GM23338 (cell line): ENCODE data around the gene SHROOM2. TPM values are rescaled to one million over a fixed set of nuclear protein-coding genes. Genes with fewer than 3 reads are reported as not detected.

Source experiments
- ATAC-seq: fragments of 200-7000 bp; cut with Tn5 transposase; 3 replicates; pipeline ENCODE4 v1.9.1; 2020
- DNase-seq: peaks from one replicate; pipeline ENCODE4 v3.0.0-alpha.2; 2015; ENCODE audit warnings: low spot score
- H2AFZ ChIP-seq: fragments of 200-600 bp; sonication (generic); 2 replicates; pipeline ENCODE4 v1.8.0; 2016; ENCODE audit warnings: antibody characterized with exemption, mild to moderate bottlenecking, moderate library complexity
- H3F3A ChIP-seq: fragments of 200-600 bp; sonication (generic); replicated peaks from 2 replicates; pipeline ENCODE4 v1.8.0; 2017; ENCODE audit warnings: antibody characterized with exemption, mixed run types, low read depth
- H3K27ac ChIP-seq: fragments of 200-600 bp; sonication (generic); 2 replicates; pipeline ENCODE4 v1.6.1; 2016; ENCODE audit warnings: low read depth
- H3K27me3 ChIP-seq: fragments of 200-600 bp; sonication (generic); 2 replicates; pipeline ENCODE4 v1.8.0; 2016; ENCODE audit warnings: mild to moderate bottlenecking, mixed run types, moderate library complexity; ENCODE audit not compliant: insufficient read depth
- H3K36me3 ChIP-seq: fragments of 200-600 bp; sonication (generic); 2 replicates; pipeline ENCODE4 v1.8.0; 2016; ENCODE audit warnings: mild to moderate bottlenecking; ENCODE audit not compliant: insufficient read depth
- H3K4me1 ChIP-seq: fragments of 200-600 bp; sonication (generic); 2 replicates; pipeline ENCODE4 v1.8.0; 2016; ENCODE audit warnings: mild to moderate bottlenecking, moderate library complexity; ENCODE audit not compliant: insufficient read depth
- H3K4me2 ChIP-seq: fragments of 200-600 bp; sonication (generic); 2 replicates; pipeline ENCODE4 v1.7.1; 2017; ENCODE audit warnings: mixed run types
- H3K4me3 ChIP-seq: fragments of 200-600 bp; sonication (generic); 2 replicates; pipeline ENCODE4 v1.6.1; 2016; ENCODE audit warnings: mixed run types
- H3K79me2 ChIP-seq: fragments of 200-600 bp; sonication (generic); replicated peaks from 2 replicates; pipeline ENCODE4 v1.8.0; 2017; ENCODE audit warnings: mild to moderate bottlenecking; ENCODE audit not compliant: insufficient read depth
- H3K9me2 ChIP-seq: fragments of 200-600 bp; sonication (generic); 2 replicates; pipeline ENCODE4 v1.8.0; 2017; ENCODE audit not compliant: insufficient read depth
- H4K20me1 ChIP-seq: fragments of 200-600 bp; sonication (generic); replicated peaks from 2 replicates; pipeline ENCODE4 v1.8.0; 2017; ENCODE audit warnings: mild to moderate bottlenecking; ENCODE audit not compliant: insufficient read depth
- H3K27ac Mint-ChIP-seq: 2 replicates; pipeline ENCODE4 v1.8.0; 2020; ENCODE audit warnings: inconsistent platforms, mild to moderate bottlenecking, moderate library complexity, mixed read lengths
- H3K27me3 Mint-ChIP-seq: 3 replicates; pipeline ENCODE4 v1.8.0; 2022; ENCODE audit warnings: low read depth, mild to moderate bottlenecking, moderate library complexity, mixed read lengths, inconsistent platforms; ENCODE audit not compliant: insufficient read depth, poor library complexity
- H3K36me3 Mint-ChIP-seq: 3 replicates; pipeline ENCODE4 v1.8.0; 2021; ENCODE audit warnings: low read depth, mild to moderate bottlenecking, inconsistent platforms, moderate library complexity, mixed read lengths
- H3K4me1 Mint-ChIP-seq: 3 replicates; pipeline ENCODE4 v1.8.0; 2020; ENCODE audit warnings: mild to moderate bottlenecking, inconsistent platforms, mixed read lengths
- H3K4me3 Mint-ChIP-seq: 3 replicates; pipeline ENCODE4 v1.8.0; 2021; ENCODE audit warnings: moderate library complexity, mild to moderate bottlenecking, inconsistent platforms, mixed read lengths
- H3K9me3 Mint-ChIP-seq: 3 replicates; pipeline ENCODE4 v1.8.0; 2020; ENCODE audit warnings: moderate library complexity, mild to moderate bottlenecking, inconsistent platforms, mixed read lengths
- CREB1 ChIP-seq: fragments of 250-450 bp; sonication (Bioruptor Pico); IDR thresholded peaks from 2 replicates; pipeline ENCODE4 v1.5.0; 2020; ENCODE audit warnings: low read depth, mild to moderate bottlenecking, moderate library complexity
- ETS1 ChIP-seq: IDR thresholded peaks from 2 replicates; pipeline ENCODE4 v1.6.1; 2016; ENCODE audit warnings: antibody characterized with exemption
- EZH2phosphoT487 ChIP-seq: fragments of 200-600 bp; sonication (generic); IDR thresholded peaks from one replicate; pipeline ENCODE4 v1.8.1; 2018; ENCODE audit warnings: antibody characterized with exemption; ENCODE audit not compliant: unreplicated experiment
- JUNB ChIP-seq: IDR thresholded peaks from one replicate; pipeline ENCODE4 v1.6.1; 2016; ENCODE audit warnings: antibody characterized with exemption; ENCODE audit not compliant: unreplicated experiment
- NANOG ChIP-seq: IDR thresholded peaks from 2 replicates; pipeline ENCODE4 v1.6.1; 2016; ENCODE audit warnings: antibody characterized with exemption, borderline replicate concordance
- STAT1 ChIP-seq: IDR thresholded peaks from one replicate; pipeline ENCODE4 v1.6.1; 2016; ENCODE audit warnings: antibody characterized with exemption; ENCODE audit not compliant: unreplicated experiment
- ZNF331 ChIP-seq: fragments of 250-450 bp; sonication (Bioruptor Pico); IDR thresholded peaks from 2 replicates; pipeline ENCODE4 v1.5.0; 2020; ENCODE audit warnings: low read depth, mild to moderate bottlenecking, moderate library complexity
- polyA plus RNA-seq: library from polyadenylated mRNA; unstranded; fragments of >200 nt; fragmentation: Nextera tagmentation; extraction: Ambion mirVana; gene quantifications from 2 replicates; pipeline ENCODE4 v1.2.1, GENCODE V29; 2016
- total RNA-seq: library from RNA; depleted of rRNA; stranded (reverse); fragments of >200 nt; shearing (Covaris generic); gene quantifications from 2 replicates; pipeline ENCODE4 v1.2.3, GENCODE V29; 2014
- TF ChIP-seq, protein P1 (sequence below): IDR thresholded peaks from one replicate; pipeline ENCODE4 v1.6.1; 2018; ENCODE audit warnings: antibody characterized with exemption; ENCODE audit not compliant: unreplicated experiment
- TF ChIP-seq, protein P2 (sequence below): fragments of 250-450 bp; sonication (Bioruptor Pico); IDR thresholded peaks from 2 replicates; pipeline ENCODE4 v1.5.0; 2020; ENCODE audit warnings: mild to moderate bottlenecking, moderate library complexity
- TF ChIP-seq, protein P3 (sequence below), 2 experiments: fragments of 200-600 bp in 1 of 2; sonication (generic) in 1 of 2; conservative IDR thresholded peaks; 2 replicates each; pipeline versions ENCODE4 v1.5.1 to v1.6.1; 2016 to 2017; ENCODE audit warnings: antibody characterized with exemption in 2 of 2, low read depth in 2 of 2, mild to moderate bottlenecking in 2 of 2, moderate library complexity in 1 of 2

The SHROOM2 gene
- total and polyA plus RNA-seq, 2 experiments from 2014 or later, result 3.5 to 15.8 TPM

- no peaks in the 10 kb centered on the region; the same call in 2 of the 3 replicates for H3K9me3 Mint-ChIP-seq
- no peak overlapping the region for H2AFZ ChIP-seq
- 0 out of 2 replicates have a peak, but pooled peaks cover under 1% of the 10 kb centered on the region for H3K79me2 ChIP-seq
- H3K4me3 Mint-ChIP-seq, result no peak overlapping the region
- H3K27me3 ChIP-seq, result no peaks in the 10 kb centered on the region
- peaks cover 35% of the 10 kb centered on the region for H3K4me1 Mint-ChIP-seq
- no peak overlapping the region for H3K27ac Mint-ChIP-seq
- no peaks in the 10 kb centered on the region for H3K9me2 ChIP-seq
- H3K4me3 ChIP-seq, result no peak overlapping the region
- TF ChIP-seq, protein P1, sequence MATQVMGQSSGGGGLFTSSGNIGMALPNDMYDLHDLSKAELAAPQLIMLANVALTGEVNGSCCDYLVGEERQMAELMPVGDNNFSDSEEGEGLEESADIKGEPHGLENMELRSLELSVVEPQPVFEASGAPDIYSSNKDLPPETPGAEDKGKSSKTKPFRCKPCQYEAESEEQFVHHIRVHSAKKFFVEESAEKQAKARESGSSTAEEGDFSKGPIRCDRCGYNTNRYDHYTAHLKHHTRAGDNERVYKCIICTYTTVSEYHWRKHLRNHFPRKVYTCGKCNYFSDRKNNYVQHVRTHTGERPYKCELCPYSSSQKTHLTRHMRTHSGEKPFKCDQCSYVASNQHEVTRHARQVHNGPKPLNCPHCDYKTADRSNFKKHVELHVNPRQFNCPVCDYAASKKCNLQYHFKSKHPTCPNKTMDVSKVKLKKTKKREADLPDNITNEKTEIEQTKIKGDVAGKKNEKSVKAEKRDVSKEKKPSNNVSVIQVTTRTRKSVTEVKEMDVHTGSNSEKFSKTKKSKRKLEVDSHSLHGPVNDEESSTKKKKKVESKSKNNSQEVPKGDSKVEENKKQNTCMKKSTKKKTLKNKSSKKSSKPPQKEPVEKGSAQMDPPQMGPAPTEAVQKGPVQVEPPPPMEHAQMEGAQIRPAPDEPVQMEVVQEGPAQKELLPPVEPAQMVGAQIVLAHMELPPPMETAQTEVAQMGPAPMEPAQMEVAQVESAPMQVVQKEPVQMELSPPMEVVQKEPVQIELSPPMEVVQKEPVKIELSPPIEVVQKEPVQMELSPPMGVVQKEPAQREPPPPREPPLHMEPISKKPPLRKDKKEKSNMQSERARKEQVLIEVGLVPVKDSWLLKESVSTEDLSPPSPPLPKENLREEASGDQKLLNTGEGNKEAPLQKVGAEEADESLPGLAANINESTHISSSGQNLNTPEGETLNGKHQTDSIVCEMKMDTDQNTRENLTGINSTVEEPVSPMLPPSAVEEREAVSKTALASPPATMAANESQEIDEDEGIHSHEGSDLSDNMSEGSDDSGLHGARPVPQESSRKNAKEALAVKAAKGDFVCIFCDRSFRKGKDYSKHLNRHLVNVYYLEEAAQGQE, result no peak
- peaks cover 5% of the 10 kb centered on the region for H3K27me3 Mint-ChIP-seq
- no peaks in the 10 kb centered on the region for H3F3A ChIP-seq
- no peak for DNase-seq
- no peak overlapping the region for H3K4me2 ChIP-seq
- peaks cover under 1% of the 10 kb centered on the region; the same call in 1 of the 2 replicates for H3K4me1 ChIP-seq
- no peak overlapping the region for H3K27ac ChIP-seq
- ATAC-seq, result no peak
- no peaks in the 10 kb centered on the region for H4K20me1 ChIP-seq
- no peaks in the 10 kb centered on the region for H3K36me3 ChIP-seq
- H3K36me3 Mint-ChIP-seq, result peaks cover 17% of the 10 kb centered on the region
Observed at GRCh38 chrX:9921407-9921806, 135.2 kb downstream of the SHROOM2 start.

DNA sequence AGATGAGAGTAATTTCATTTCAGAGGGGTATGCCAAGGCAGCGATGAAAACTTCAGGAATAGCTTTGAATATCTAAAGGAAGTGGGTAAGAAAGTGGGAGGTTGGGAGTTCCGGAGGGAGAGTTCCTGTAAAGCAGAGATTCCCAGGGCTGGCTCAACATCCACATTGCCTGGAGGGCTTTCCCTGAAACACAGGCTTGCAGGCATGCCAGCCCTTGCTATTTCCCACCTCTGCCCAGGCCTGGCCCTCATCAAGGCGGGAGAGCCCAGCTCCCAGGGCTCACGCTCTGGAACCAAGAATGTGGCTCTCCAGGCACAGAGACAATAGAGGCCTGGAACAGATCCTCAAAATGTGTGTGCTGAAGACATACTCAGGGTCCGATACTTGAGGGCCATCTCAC is 137.1 kb downstream of the SHROOM2 start:
- no peaks in the 10 kb centered on the region; the same call in 2 of the 3 replicates for H3K9me3 Mint-ChIP-seq
- Histone ChIP-seq H3F3A (no peaks in the 10 kb centered on the region), H3K9me2 (no peaks in the 10 kb centered on the region), H3K4me1 (peaks cover 6% of the 10 kb centered on the region), H3K79me2 (0 out of 2 replicates have a peak, but pooled peaks cover 6% of the 10 kb centered on the region), H3K36me3 (no peaks in the 10 kb centered on the region), H3K4me3 (no peak overlapping the region), H2AFZ (no peak overlapping the region), H3K27me3 (no peaks in the 10 kb centered on the region), H4K20me1 (no peaks in the 10 kb centered on the region), H3K27ac (no peak overlapping the region), H3K4me2 (no peak overlapping the region)
- ATAC-seq (no peak), DNase-seq (no peak)
- H3K27ac Mint-ChIP-seq, result no peak overlapping the region
- H3K4me1 Mint-ChIP-seq, result peaks cover 42% of the 10 kb centered on the region
- TF ChIP-seq ETS1 (no peak), STAT1 (no peak), ZNF331 (no peak), JUNB (no peak), EZH2phosphoT487 (no peak), CREB1 (CRISPR knock-in tag) (no peak), NANOG (no peak)
- TF ChIP-seq, protein P2, sequence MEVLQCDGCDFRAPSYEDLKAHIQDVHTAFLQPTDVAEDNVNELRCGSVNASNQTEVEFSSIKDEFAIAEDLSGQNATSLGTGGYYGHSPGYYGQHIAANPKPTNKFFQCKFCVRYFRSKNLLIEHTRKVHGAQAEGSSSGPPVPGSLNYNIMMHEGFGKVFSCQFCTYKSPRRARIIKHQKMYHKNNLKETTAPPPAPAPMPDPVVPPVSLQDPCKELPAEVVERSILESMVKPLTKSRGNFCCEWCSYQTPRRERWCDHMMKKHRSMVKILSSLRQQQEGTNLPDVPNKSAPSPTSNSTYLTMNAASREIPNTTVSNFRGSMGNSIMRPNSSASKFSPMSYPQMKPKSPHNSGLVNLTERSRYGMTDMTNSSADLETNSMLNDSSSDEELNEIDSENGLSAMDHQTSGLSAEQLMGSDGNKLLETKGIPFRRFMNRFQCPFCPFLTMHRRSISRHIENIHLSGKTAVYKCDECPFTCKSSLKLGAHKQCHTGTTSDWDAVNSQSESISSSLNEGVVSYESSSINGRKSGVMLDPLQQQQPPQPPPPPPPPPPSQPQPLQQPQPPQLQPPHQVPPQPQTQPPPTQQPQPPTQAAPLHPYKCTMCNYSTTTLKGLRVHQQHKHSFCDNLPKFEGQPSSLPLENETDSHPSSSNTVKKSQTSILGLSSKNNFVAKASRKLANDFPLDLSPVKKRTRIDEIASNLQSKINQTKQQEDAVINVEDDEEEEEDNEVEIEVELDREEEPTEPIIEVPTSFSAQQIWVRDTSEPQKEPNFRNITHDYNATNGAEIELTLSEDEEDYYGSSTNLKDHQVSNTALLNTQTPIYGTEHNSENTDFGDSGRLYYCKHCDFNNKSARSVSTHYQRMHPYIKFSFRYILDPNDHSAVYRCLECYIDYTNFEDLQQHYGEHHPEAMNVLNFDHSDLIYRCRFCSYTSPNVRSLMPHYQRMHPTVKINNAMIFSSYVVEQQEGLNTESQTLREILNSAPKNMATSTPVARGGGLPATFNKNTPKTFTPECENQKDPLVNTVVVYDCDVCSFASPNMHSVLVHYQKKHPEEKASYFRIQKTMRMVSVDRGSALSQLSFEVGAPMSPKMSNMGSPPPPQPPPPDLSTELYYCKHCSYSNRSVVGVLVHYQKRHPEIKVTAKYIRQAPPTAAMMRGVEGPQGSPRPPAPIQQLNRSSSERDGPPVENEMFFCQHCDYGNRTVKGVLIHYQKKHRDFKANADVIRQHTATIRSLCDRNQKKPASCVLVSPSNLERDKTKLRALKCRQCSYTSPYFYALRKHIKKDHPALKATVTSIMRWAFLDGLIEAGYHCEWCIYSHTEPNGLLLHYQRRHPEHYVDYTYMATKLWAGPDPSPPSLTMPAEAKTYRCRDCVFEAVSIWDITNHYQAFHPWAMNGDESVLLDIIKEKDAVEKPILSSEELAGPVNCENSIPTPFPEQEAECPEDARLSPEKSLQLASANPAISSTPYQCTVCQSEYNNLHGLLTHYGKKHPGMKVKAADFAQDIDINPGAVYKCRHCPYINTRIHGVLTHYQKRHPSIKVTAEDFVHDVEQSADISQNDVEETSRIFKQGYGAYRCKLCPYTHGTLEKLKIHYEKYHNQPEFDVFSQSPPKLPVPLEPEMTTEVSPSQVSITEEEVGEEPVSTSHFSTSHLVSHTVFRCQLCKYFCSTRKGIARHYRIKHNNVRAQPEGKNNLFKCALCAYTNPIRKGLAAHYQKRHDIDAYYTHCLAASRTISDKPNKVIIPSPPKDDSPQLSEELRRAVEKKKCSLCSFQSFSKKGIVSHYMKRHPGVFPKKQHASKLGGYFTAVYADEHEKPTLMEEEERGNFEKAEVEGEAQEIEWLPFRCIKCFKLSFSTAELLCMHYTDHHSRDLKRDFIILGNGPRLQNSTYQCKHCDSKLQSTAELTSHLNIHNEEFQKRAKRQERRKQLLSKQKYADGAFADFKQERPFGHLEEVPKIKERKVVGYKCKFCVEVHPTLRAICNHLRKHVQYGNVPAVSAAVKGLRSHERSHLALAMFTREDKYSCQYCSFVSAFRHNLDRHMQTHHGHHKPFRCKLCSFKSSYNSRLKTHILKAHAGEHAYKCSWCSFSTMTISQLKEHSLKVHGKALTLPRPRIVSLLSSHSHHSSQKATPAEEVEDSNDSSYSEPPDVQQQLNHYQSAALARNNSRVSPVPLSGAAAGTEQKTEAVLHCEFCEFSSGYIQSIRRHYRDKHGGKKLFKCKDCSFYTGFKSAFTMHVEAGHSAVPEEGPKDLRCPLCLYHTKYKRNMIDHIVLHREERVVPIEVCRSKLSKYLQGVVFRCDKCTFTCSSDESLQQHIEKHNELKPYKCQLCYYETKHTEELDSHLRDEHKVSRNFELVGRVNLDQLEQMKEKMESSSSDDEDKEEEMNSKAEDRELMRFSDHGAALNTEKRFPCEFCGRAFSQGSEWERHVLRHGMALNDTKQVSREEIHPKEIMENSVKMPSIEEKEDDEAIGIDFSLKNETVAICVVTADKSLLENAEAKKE (CRISPR knock-in tag), result no peak
- TF ChIP-seq, protein P3, sequence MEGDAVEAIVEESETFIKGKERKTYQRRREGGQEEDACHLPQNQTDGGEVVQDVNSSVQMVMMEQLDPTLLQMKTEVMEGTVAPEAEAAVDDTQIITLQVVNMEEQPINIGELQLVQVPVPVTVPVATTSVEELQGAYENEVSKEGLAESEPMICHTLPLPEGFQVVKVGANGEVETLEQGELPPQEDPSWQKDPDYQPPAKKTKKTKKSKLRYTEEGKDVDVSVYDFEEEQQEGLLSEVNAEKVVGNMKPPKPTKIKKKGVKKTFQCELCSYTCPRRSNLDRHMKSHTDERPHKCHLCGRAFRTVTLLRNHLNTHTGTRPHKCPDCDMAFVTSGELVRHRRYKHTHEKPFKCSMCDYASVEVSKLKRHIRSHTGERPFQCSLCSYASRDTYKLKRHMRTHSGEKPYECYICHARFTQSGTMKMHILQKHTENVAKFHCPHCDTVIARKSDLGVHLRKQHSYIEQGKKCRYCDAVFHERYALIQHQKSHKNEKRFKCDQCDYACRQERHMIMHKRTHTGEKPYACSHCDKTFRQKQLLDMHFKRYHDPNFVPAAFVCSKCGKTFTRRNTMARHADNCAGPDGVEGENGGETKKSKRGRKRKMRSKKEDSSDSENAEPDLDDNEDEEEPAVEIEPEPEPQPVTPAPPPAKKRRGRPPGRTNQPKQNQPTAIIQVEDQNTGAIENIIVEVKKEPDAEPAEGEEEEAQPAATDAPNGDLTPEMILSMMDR (conservative IDR thresholded peaks at IDR 0.05; ENCODE audit: low read depth in 2 of 2), result no peak
- peaks cover 5% of the 10 kb centered on the region for H3K27me3 Mint-ChIP-seq
- no peak overlapping the region for H3K4me3 Mint-ChIP-seq
- peaks cover 17% of the 10 kb centered on the region for H3K36me3 Mint-ChIP-seq
